K562 (cell line): ENCODE measurements around the gene LCLAT1. TPM values are rescaled to one million over a fixed set of nuclear protein-coding genes. Genes with fewer than 3 reads are reported as not detected.

Source experiments
- CEBPB ChIP-seq: fragments of 450-650 bp; IDR thresholded peaks from 2 replicates; pipeline ENCODE4 v1.6.1; 2016; ENCODE audit warnings: missing genetic modification characterization, missing compliant biosample characterization
- EP300 ChIP-seq: IDR thresholded peaks from 2 replicates; pipeline ENCODE4 v1.6.1; 2012; ENCODE audit warnings: low read length, improper control_type of control experiment
- GMEB1 ChIP-seq: fragments of 250-450 bp; sonication (Bioruptor Pico); IDR thresholded peaks from 2 replicates; pipeline ENCODE4 v1.4.0; 2020; ENCODE audit warnings: mild to moderate bottlenecking
- JUND ChIP-seq, 2 experiments: IDR thresholded peaks; 2 replicates in 1 of 2; 3 replicates in 1 of 2; pipeline ENCODE4 v1.6.1; 2011; ENCODE audit warnings: borderline replicate concordance in 2 of 2, low read depth in 2 of 2, low read length in 2 of 2, improper control_type of control experiment in 1 of 2, missing biosample characterization in 1 of 2, missing genetic modification characterization in 1 of 2, missing genetic modification reagents in 1 of 2
- KAT7 ChIP-seq: sonication (generic); formaldehyde crosslinking; IDR thresholded peaks from 2 replicates; pipeline ENCODE4 v1.8.0; 2022; ENCODE audit warnings: missing genetic modification reagents, mild to moderate bottlenecking, borderline replicate concordance
- MECOM ChIP-seq: fragments of 250-450 bp; sonication (Bioruptor Pico); IDR thresholded peaks from 2 replicates; pipeline ENCODE4 v1.8.0; 2022; ENCODE audit warnings: inconsistent platforms
- NFYB ChIP-seq: IDR thresholded peaks from 2 replicates; pipeline ENCODE4 v1.6.1; 2011; ENCODE audit warnings: mild to moderate bottlenecking, moderate library complexity; ENCODE audit not compliant: insufficient read length; ENCODE audit errors: extremely low read depth
- RAD21 ChIP-seq, 2 experiments: fragments of 250-450 bp in 1 of 2; fragments of 450-650 bp in 1 of 2; sonication (Bioruptor Pico) in 1 of 2; formaldehyde crosslinking in 1 of 2; IDR thresholded peaks in 1 of 2; conservative IDR thresholded peaks in 1 of 2; 2 replicates each; pipeline versions ENCODE4 v1.4.0 to v1.8.0; 2020 to 2022; ENCODE audit warnings: mild to moderate bottlenecking in 2 of 2, moderate library complexity in 1 of 2
- STAT5A ChIP-seq: IDR thresholded peaks from 2 replicates; pipeline ENCODE4 v1.6.1; 2012; ENCODE audit warnings: low read length, inconsistent platforms, borderline replicate concordance
- UBTF ChIP-seq, 2 experiments: IDR thresholded peaks; 2 replicates each; pipeline ENCODE4 v1.6.1; 2012; ENCODE audit warnings: improper control_type of control experiment in 2 of 2, low read depth in 2 of 2, low read length in 2 of 2, borderline replicate concordance in 1 of 2
- ZHX1 ChIP-seq: fragments of 150-350 bp; conservative IDR thresholded peaks from 2 replicates; pipeline ENCODE4 v1.6.1; 2014; ENCODE audit warnings: low read length
- ZNF561 ChIP-seq: fragments of 450-650 bp; formaldehyde crosslinking; conservative IDR thresholded peaks from 2 replicates; pipeline ENCODE4 v1.4.0; 2020; ENCODE audit warnings: mild to moderate bottlenecking, moderate library complexity
- ZNF695 ChIP-seq: fragments of 450-650 bp; formaldehyde crosslinking; IDR thresholded peaks from 2 replicates; pipeline ENCODE4 v1.4.0; 2020; ENCODE audit warnings: mild to moderate bottlenecking, moderate library complexity
- ZNF780A ChIP-seq: fragments of 250-450 bp; sonication (Bioruptor Pico); IDR thresholded peaks from 2 replicates; pipeline ENCODE4 v1.5.0; 2021; ENCODE audit warnings: mild to moderate bottlenecking
- polyA plus RNA-seq, 8 experiments: library from polyadenylated mRNA; depleted of rRNA in 4 of 8; stranded (reverse) in 5 of 8; unstranded in 3 of 8; fragments of >200 nt; fragmentation: Nextera tagmentation in 2 of 8; fragmentation: Illumina TruSeq in 1 of 8; extraction: Ambion mirVana in 2 of 8; extraction: Trizol in 1 of 8; gene quantifications; 2 replicates each; pipeline versions ENCODE4 v1.2.1 to v1.2.3, GENCODE V29; 2011 to 2014; ENCODE audit warnings: inconsistent platforms in 1 of 8, missing spikeins in 1 of 8
- total RNA-seq, 7 experiments: library from RNA; depleted of rRNA in 6 of 7; stranded (reverse); fragments of >200 nt in 6 of 7; fragmentation: Illumina TruSeq in 2 of 7; extraction: Trizol in 2 of 7; gene quantifications; 2 replicates each; pipeline versions ENCODE4 v1.2.1 to v1.2.3, GENCODE V29; 2011 to 2021; ENCODE audit warnings: low replicate concordance in 1 of 7
- TF ChIP-seq, protein P1 (sequence below): fragments of 450-650 bp; formaldehyde crosslinking; IDR thresholded peaks from 2 replicates; pipeline ENCODE4 v1.4.0; 2020; ENCODE audit warnings: mild to moderate bottlenecking, mixed read lengths
- TF ChIP-seq, protein P2 (sequence below): fragments of 250-450 bp; sonication (Bioruptor Pico); IDR thresholded peaks from 2 replicates; pipeline ENCODE4 v1.8.0; 2021; ENCODE audit warnings: moderate library complexity, mild to moderate bottlenecking, inconsistent platforms

Gene LCLAT1
- total and polyA plus RNA-seq, 9 of the 15 experiments (the other 6 are each of a cell fraction or from before 2014, with no cell fraction given), result 8.9 to 63.3 (median 25.4) TPM

DNA sequence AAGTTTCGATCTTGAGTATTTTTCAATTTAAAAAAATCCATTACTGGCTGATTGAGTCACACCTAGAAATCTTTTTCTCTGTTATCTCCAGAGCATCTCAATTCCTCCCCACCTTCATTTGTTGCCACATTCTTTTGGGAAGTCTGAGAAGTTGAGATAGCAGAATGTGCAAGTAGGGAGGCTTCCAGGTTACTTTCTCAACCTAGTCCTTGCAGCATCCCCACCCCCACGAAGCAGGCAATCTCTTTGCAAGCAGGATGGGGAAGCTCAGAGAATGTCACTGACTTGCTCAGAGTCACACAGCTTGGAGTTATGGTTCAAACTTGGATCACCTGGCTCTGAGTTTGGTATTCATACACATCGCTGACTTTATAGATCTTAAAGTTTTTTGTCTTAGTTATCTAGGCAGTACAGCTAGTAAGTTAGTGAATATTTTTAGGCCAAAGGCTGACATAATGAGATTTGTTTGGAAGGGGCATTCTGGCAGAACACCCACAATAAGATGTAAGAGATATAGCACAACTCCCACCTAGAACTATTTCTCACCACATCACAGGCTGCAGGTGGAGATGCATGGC lies 25.9 kb upstream of the LCLAT1 start (continued):
- TF ChIP-seq NFYB (no peak), STAT5A (no peak), ZNF561 (no peak), RAD21 (CRISPR knock-in tag; conservative IDR thresholded peaks at IDR 0.05 in 1 of 2, IDR thresholded peaks at IDR 0.05 in 1 of 2) (0 out of 4 replicates have a peak, but pooled peaks of 1 of the 2 experiments have one; percentile 1), MECOM (CRISPR knock-in tag) (peak; percentile 14; the same call in 1 of the 2 replicates), KAT7 (no peak), GMEB1 (CRISPR knock-in tag) (no peak), ZHX1 (no peak), JUND (IDR thresholded peaks at IDR 0.05; ENCODE audit: borderline replicate concordance, low read depth, low read length) (peak; percentile 21; the same call in 1 of the 2 replicates), JUND (tag; IDR thresholded peaks at IDR 0.05; ENCODE audit: borderline replicate concordance, low read depth, low read length) (no peak), EP300 (peak; percentile 44; the same call in 1 of the 2 replicates), CEBPB (tag) (peak; percentile 73), ZNF780A (CRISPR knock-in tag) (no peak), UBTF (IDR thresholded peaks at IDR 0.05; ENCODE audit: borderline replicate concordance in 1 of 2, low read depth in 2 of 2, low read length in 2 of 2) (no peak), ZNF695 (no peak)
- TF ChIP-seq, protein P1, sequence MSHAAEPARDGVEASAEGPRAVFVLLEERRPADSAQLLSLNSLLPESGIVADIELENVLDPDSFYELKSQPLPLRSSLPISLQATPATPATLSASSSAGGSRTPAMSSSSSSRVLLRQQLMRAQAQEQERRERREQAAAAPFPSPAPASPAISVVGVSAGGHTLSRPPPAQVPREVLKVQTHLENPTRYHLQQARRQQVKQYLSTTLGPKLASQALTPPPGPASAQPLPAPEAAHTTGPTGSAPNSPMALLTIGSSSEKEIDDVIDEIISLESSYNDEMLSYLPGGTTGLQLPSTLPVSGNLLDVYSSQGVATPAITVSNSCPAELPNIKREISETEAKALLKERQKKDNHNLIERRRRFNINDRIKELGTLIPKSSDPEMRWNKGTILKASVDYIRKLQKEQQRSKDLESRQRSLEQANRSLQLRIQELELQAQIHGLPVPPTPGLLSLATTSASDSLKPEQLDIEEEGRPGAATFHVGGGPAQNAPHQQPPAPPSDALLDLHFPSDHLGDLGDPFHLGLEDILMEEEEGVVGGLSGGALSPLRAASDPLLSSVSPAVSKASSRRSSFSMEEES (CRISPR knock-in tag), result no peak
- TF ChIP-seq, protein P2, sequence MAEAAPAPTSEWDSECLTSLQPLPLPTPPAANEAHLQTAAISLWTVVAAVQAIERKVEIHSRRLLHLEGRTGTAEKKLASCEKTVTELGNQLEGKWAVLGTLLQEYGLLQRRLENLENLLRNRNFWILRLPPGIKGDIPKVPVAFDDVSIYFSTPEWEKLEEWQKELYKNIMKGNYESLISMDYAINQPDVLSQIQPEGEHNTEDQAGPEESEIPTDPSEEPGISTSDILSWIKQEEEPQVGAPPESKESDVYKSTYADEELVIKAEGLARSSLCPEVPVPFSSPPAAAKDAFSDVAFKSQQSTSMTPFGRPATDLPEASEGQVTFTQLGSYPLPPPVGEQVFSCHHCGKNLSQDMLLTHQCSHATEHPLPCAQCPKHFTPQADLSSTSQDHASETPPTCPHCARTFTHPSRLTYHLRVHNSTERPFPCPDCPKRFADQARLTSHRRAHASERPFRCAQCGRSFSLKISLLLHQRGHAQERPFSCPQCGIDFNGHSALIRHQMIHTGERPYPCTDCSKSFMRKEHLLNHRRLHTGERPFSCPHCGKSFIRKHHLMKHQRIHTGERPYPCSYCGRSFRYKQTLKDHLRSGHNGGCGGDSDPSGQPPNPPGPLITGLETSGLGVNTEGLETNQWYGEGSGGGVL, result no peak
